ENCODE data around the gene CYP2U1.

Gene CYP2U1

DNA sequence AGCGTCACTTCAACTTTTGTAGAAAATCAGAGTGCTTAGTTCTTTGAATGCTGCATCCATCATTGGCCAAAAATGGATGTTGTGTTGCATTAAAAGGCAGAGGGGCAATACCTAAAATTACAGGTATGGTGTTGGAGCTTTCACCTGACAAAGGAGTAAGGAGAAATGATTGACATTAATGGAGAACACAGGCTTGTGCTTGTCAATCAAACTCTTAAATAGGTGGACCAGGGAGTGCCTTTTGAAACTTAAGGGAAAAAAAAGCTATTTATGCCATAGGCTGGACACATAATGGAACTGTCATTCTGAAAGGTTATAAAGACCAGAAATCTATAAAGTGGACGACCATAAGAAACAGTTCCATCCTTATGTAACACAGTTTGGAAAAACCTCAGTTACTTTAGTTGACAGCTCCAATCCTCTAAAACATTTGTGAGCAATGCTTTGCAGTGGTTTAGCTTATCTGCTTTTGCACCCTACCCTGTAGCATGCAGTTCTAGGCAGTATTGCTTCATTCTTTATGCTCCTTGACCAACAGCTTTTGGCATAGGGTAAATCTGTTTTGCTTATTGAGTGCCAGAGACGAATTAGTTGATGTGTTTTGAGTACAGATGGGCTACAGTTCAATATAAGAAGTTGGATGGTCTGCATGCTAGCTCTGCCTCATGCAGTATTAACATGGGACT is 60.7 kb downstream of the CYP2U1 start:
- H3K4me3 ChIP-seq (ENCODE audit: control insufficient read depth, low read depth, low read length) = no peak overlapping the region
- TF ChIP-seq CTCF (IDR thresholded peaks at IDR 0.05; ENCODE audit: control insufficient read depth, insufficient read depth, low read depth, low read length, missing control alignments) = no peak
- peak; percentile 38 for DNase-seq (ENCODE audit: low read depth)

DNA sequence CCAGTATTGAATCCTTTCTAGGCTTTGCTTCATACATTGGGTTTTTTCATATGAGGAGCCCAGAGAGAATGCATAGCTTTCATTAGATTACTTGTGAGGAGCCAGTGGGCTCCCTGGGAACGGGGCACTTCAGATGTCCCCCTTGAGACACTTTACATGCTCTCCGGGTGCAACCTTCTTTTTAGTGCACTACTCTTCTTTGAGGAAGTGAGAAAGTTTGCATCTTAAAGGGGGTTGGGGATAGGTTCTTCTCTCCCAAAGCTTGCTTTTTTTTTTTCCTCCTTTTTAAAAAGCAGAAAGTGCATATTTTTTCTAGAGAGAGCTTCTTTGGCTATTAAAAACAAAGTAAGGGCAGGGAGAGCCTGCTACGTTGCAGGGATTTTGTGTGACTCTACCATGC is 62.6 kb downstream of the CYP2U1 start:
- no peak for DNase-seq (ENCODE audit: low read depth)
- H3K4me3 ChIP-seq (ENCODE audit: control insufficient read depth, low read depth, low read length) = no peak overlapping the region
- TF ChIP-seq CTCF (IDR thresholded peaks at IDR 0.05; ENCODE audit: control insufficient read depth, insufficient read depth, low read depth, low read length, missing control alignments) = no peak

DNA sequence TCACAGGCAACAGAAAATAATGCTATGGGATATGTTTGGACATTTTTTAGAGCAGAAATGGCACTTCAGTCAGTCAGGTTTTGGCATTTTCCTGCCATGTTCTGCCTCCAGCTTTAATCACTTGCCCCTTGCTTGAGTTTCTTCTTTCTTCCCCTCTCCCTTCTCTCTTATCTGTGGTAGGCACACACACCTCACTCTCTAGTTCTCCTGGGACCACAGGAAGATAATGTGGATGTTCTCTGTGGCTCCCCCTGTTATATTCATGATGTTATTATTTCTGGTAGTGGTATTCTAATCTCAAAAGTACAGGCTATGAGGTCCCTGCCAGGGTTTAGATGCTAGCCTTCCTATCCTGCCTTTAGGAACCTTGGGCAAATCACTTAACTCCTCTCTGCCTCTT is 63.5 kb downstream of the CYP2U1 start:
- no peak overlapping the region for H3K4me3 ChIP-seq (ENCODE audit: control insufficient read depth, low read depth, low read length)
- DNase-seq (ENCODE audit: low read depth) = no peak
- TF ChIP-seq CTCF (IDR thresholded peaks at IDR 0.05; ENCODE audit: control insufficient read depth, insufficient read depth, low read depth, low read length, missing control alignments) = no peak

- TF ChIP-seq CTCF (IDR thresholded peaks at IDR 0.05; ENCODE audit: control insufficient read depth, insufficient read depth, low read depth, low read length, missing control alignments) = no peak
- no peak overlapping the region for H3K4me3 ChIP-seq (ENCODE audit: control insufficient read depth, low read depth, low read length)
- DNase-seq (ENCODE audit: low read depth) = peak; percentile 63
Measured at GRCh38 chr4:107996949-107997788, 65.8 kb downstream of the CYP2U1 start.

DNA sequence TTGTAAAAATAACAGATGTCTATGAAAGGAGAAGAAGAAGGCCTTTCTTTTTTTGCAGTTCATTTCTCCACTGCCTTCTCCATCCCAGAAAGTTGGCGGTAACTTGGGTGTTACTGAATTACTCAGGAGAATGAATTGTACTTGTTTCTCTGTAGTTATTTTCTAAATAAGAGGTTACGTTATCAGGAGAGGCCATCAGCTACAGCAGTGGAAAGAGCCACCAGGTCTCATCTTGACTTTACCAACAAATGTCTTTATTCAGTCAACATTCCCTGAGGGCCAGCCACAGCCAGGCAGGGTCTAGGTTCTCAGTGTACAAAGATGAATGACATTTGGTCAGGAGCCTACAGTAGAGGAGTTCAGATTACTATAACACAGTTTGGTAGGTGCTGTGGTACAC is 66.4 kb downstream of the CYP2U1 start:
- H3K4me3 ChIP-seq (ENCODE audit: control insufficient read depth, low read depth, low read length) = no peak overlapping the region
- no peak for DNase-seq (ENCODE audit: low read depth)
- TF ChIP-seq CTCF (IDR thresholded peaks at IDR 0.05; ENCODE audit: control insufficient read depth, insufficient read depth, low read depth, low read length, missing control alignments) = no peak

DNA sequence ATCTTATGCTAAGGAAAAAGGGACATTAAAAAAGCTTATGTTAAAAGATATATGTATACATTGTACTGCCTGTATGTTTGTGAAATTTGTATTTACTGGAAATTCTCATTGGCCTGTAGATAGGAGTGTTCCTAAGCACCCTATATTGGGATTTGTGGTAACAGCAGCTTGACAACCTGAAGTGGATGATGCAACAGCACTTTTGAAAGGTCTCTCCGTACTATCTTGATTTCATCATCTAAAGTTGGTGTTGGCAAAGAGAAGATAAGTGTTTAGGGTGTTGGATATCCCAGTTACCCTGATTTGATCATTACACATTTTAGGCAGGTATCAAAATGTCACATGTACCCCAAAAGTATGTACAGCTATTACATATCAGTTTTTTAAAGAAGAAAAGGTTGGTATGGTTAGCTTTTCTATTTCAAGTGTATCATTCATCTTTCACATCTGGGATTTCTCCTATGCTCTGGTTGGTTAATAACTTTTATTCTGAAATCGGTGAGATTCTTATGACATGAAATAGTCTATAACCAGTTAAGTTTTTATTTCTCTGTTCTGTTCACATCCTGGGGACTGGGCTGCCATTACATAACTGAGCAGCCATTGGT is 68.7 kb downstream of the CYP2U1 start:
- H3K4me3 ChIP-seq (ENCODE audit: control insufficient read depth, low read depth, low read length) = no peak overlapping the region
- TF ChIP-seq CTCF (IDR thresholded peaks at IDR 0.05; ENCODE audit: control insufficient read depth, insufficient read depth, low read depth, low read length, missing control alignments) = no peak
- DNase-seq (ENCODE audit: low read depth) = no peak

Data from AG09309 (cell line).